Choroid plexus epithelial cell (primary cell): Measurements from ENCODE around the gene ATP6V0D1.

Source experiments
- DNase-seq: peaks from one replicate; pipeline ENCODE4 v3.0.0-alpha.2; 2010; ENCODE audit warnings: low read depth
- H3K4me3 ChIP-seq: 2 replicates; pipeline ENCODE4 v1.5.1; 2011; ENCODE audit warnings: low read depth, mild to moderate bottlenecking, control low read depth, low read length, moderate library complexity
- TF ChIP-seq, protein P1 (sequence below): conservative IDR thresholded peaks from 2 replicates; pipeline ENCODE4 v1.5.1; 2011; ENCODE audit warnings: low read depth, mild to moderate bottlenecking, control low read depth, inconsistent platforms, low read length, moderate library complexity

The ATP6V0D1 gene

GRCh38 chr16:67390816-67391423, 90.0 kb downstream of the ATP6V0D1 start:
- no peak overlapping the region for H3K4me3 ChIP-seq
- TF ChIP-seq, protein P1, sequence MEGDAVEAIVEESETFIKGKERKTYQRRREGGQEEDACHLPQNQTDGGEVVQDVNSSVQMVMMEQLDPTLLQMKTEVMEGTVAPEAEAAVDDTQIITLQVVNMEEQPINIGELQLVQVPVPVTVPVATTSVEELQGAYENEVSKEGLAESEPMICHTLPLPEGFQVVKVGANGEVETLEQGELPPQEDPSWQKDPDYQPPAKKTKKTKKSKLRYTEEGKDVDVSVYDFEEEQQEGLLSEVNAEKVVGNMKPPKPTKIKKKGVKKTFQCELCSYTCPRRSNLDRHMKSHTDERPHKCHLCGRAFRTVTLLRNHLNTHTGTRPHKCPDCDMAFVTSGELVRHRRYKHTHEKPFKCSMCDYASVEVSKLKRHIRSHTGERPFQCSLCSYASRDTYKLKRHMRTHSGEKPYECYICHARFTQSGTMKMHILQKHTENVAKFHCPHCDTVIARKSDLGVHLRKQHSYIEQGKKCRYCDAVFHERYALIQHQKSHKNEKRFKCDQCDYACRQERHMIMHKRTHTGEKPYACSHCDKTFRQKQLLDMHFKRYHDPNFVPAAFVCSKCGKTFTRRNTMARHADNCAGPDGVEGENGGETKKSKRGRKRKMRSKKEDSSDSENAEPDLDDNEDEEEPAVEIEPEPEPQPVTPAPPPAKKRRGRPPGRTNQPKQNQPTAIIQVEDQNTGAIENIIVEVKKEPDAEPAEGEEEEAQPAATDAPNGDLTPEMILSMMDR, result no peak
- no peak for DNase-seq

DNA sequence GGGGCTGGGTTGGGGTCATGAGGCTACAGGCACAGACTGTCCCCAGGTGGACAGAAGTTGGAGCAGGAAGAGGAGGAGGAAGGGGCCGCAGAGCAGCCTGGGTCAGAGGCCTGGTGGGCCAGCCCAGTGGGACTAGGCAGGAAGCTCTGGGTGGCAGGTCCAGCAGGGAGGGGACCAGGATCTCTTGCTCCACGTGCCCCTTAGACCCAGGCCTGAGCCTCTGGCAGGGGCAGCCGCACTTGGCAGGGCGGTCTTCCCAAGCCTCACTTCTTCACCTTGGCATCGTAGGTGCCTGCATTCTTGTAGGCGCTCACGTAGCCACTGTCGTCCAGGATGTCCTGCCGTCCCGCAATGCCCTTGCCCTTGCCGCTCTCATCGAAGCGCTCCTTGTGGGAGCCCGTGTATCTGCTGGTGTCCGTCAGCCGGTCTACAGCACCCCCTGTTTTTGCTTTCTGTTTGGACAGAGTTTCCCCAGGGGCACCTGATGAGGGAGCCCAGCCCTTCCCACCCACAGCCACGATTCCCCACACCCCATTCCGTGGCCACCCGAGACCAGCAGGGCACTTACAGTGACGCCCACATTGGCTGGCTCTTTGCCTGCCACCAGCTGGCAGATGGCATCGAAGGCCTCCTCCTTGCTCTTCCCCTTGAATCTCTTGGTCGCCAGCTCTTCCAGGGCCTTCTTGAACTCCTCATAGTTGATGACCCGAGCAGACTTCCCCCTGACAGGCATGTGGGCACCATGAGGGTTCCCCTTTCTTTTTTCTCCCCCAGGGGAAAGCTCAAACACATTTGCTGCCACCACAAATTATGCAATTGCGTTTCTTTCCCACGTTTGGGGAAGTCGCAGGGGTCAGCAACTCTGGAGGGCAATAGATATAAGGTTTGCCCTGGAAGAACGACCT, 90.8 kb downstream of the ATP6V0D1 start:
- TF ChIP-seq, protein P1, result no peak

DNA sequence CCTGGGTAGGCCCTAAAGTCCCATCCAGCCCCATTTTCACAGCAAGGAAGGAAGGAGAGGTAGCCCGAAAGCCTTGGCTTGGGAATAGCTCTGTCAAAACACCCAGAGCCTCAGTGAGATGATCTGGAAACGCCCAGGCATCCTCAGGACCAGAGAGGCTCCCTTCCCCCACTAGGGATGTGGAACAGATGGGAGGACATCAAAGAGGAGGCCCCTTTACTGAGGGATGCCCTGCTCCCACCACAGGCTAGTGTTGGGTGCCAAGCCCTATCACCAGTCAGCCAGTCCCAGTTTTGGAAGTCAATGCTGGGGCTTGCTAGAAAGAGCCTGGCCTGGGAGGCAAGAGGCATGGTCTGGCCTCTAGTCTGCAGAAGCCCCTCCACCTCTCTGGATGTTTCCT, 92.4 kb downstream of the ATP6V0D1 start:
- H3K4me3 ChIP-seq, result no peak overlapping the region
- TF ChIP-seq, protein P1, result no peak
- no peak for DNase-seq

More for the DNA sequence above, 90.8 kb downstream of the ATP6V0D1 start:
- no peak overlapping the region for H3K4me3 ChIP-seq
- no peak for DNase-seq

- no peak overlapping the region for H3K4me3 ChIP-seq
- no peak for DNase-seq
- TF ChIP-seq, protein P1, result no peak
These were observed 92.8 kb downstream of the ATP6V0D1 start for GRCh38 chr16:67388191-67388590.
